GM12878 (cell line): ENCODE data around the gene OSGEP. TPM values are rescaled to one million over a fixed set of nuclear protein-coding genes. Genes with fewer than 3 reads are reported as not detected.

ENCODE experiments used
- ATAC-seq: fragments of 200-7000 bp; cut with Tn5 transposase; 3 replicates; pipeline ENCODE4 v1.9.1; 2020; ENCODE audit warnings: mild to moderate bottlenecking, moderate library complexity
- BruUV-seq: library from RNA; stranded (reverse); fragments of 400-500 nt; replicated peaks from 2 replicates; lab custom pipeline; 2021; lab: Mats Ljungman, UMichigan
- CTCF ChIA-PET: fragments of 300-600 bp; sonication (Branson Sonifier 250); formaldehyde crosslinking; extraction: SDS; loops from one replicate; lab custom pipeline; 2021; ENCODE audit warnings: inconsistent platforms; lab: Yijun Ruan, JAX
- POLR2A ChIA-PET: fragments of 350-600 bp; formaldehyde crosslinking; extraction: SDS; loops from one replicate; lab custom pipeline; 2021; ENCODE audit warnings: inconsistent platforms; lab: Charles Lee
- RAD21 ChIA-PET: fragments of 300-600 bp; sonication (Branson Sonifier 250); formaldehyde crosslinking; loops from one replicate; lab custom pipeline; 2023; ENCODE audit warnings: antibody characterized with exemption; ENCODE audit not compliant: unreplicated experiment; lab: Charles Lee
- SMC1A ChIA-PET: fragments of 300-600 bp; sonication (Branson Sonifier 250); formaldehyde crosslinking; loops from one replicate; lab custom pipeline; 2023; ENCODE audit not compliant: unreplicated experiment, uncharacterized antibody; lab: Charles Lee
- DNase-seq: peaks from one replicate; pipeline ENCODE4 v3.0.0-alpha.2; 2011; ENCODE audit warnings: low read depth, low spot score
- FAIRE-seq: peaks from 3 replicates; lab custom pipeline; 2011; peaks lifted over from hg19 to GRCh38; lab: Jason Lieb, UNC
- H2AFZ ChIP-seq: 2 replicates; pipeline ENCODE4 v1.6.0; 2011; ENCODE audit warnings: low read depth, low read length, control low read depth; ENCODE audit not compliant: control insufficient read depth
- H3K27ac ChIP-seq: 2 replicates; pipeline ENCODE4 v1.5.1; 2011; ENCODE audit warnings: control low read depth; ENCODE audit not compliant: control insufficient read depth, insufficient read depth
- H3K27me3 ChIP-seq, 2 experiments: replicated peaks in 1 of 2; 2 replicates each; pipeline versions ENCODE4 v1.6.0 to v1.6.1; 2011; ENCODE audit warnings: low read length in 1 of 2; ENCODE audit not compliant: control insufficient read depth in 2 of 2, insufficient read depth in 2 of 2
- H3K36me3 ChIP-seq, 2 experiments: 2 replicates each; pipeline ENCODE4 v1.5.1; 2011; ENCODE audit warnings: low read length in 1 of 2; ENCODE audit not compliant: control insufficient read depth in 2 of 2, insufficient read depth in 2 of 2
- H3K4me1 ChIP-seq: 2 replicates; pipeline ENCODE4 v1.6.1; 2011; ENCODE audit warnings: mild to moderate bottlenecking, low read length, moderate library complexity, mixed read lengths; ENCODE audit not compliant: control insufficient read depth, insufficient read depth
- H3K4me2 ChIP-seq: 2 replicates; pipeline ENCODE4 v1.6.0; 2011; ENCODE audit warnings: control low read depth; ENCODE audit not compliant: control insufficient read depth, insufficient read depth
- H3K4me3 ChIP-seq: fragments of 200-600 bp; sonication (generic); 2 replicates; pipeline ENCODE4 v1.5.1; 2016
- H3K79me2 ChIP-seq: 2 replicates; pipeline ENCODE4 v1.6.0; 2011; ENCODE audit warnings: low read length; ENCODE audit not compliant: control insufficient read depth, insufficient read depth
- H3K9ac ChIP-seq: 2 replicates; pipeline ENCODE4 v1.8.0; 2011; ENCODE audit warnings: low read length, control low read depth, mixed read lengths; ENCODE audit not compliant: control insufficient read depth, insufficient read depth
- H3K9me3 ChIP-seq: replicated peaks from 3 replicates; pipeline ENCODE4 v1.5.1; 2011; ENCODE audit warnings: mild to moderate bottlenecking, low read length; ENCODE audit not compliant: control insufficient read depth, insufficient read depth
- H4K20me1 ChIP-seq: 2 replicates; pipeline ENCODE4 v1.6.0; 2011; ENCODE audit not compliant: control insufficient read depth, insufficient read depth
- CREM ChIP-seq: IDR thresholded peaks from 2 replicates; pipeline ENCODE4 v1.6.1; 2014; ENCODE audit warnings: antibody characterized with exemption, low read depth
- ESRRA ChIP-seq: IDR thresholded peaks from 2 replicates; pipeline ENCODE4 v1.6.1; 2012; ENCODE audit warnings: mild to moderate bottlenecking, low read length, improper control_type of control experiment
- HDAC6 ChIP-seq: fragments of 200-600 bp; sonication (generic); IDR thresholded peaks from one replicate; pipeline ENCODE4 v1.8.0; 2017; ENCODE audit warnings: antibody characterized with exemption; ENCODE audit not compliant: unreplicated experiment
- HDGF ChIP-seq: fragments of 450-650 bp; IDR thresholded peaks from 2 replicates; pipeline ENCODE4 v1.6.1; 2016; ENCODE audit warnings: antibody characterized with exemption
- JUNB ChIP-seq: IDR thresholded peaks from 2 replicates; pipeline ENCODE4 v1.6.1; 2016; ENCODE audit warnings: antibody characterized with exemption, mild to moderate bottlenecking
- JUND ChIP-seq: IDR thresholded peaks from 2 replicates; pipeline ENCODE4 v1.6.1; 2012; ENCODE audit warnings: low read depth, mild to moderate bottlenecking, low read length, improper control_type of control experiment, moderate library complexity
- NBN ChIP-seq: fragments of 450-650 bp; IDR thresholded peaks from 2 replicates; pipeline ENCODE4 v1.6.1; 2016
- PAX8 ChIP-seq: fragments of 450-650 bp; IDR thresholded peaks from 2 replicates; pipeline ENCODE4 v1.6.1; 2017; ENCODE audit warnings: mild to moderate bottlenecking, moderate library complexity
- POLR2A ChIP-seq: IDR thresholded peaks from 2 replicates; pipeline ENCODE4 v1.6.1; 2011; ENCODE audit warnings: low read depth, mild to moderate bottlenecking, low read length
- ZZZ3 ChIP-seq: IDR thresholded peaks from 2 replicates; pipeline ENCODE4 v1.6.1; 2011; ENCODE audit warnings: low read depth; ENCODE audit not compliant: control insufficient read depth, insufficient read length
- WGBS: methylation state at CpG from one replicate; pipeline ENCODE4 v1.1.6; 2016; ENCODE audit warnings: low lambda C conversion rate; ENCODE audit not compliant: insufficient replicate concordance, insufficient coverage; ENCODE audit errors: missing lambda C conversion rate; 5-methylcytosine and 5-hydroxymethylcytosine counted together
- in situ Hi-C: fragments of 300-500 bp; cut with MboI; formaldehyde crosslinking; loops from 9 replicates; pipeline ENCODE4 v1.14.3; 2018; ENCODE audit warnings: mixed read lengths
- intact Hi-C: fragments of 100-400 bp; cut with micrococcal nuclease; formaldehyde crosslinking; loops from one replicate; pipeline ENCODE4 v1.14.2; 2022; ENCODE audit not compliant: unreplicated experiment
- polyA plus RNA-seq, 11 experiments: library from polyadenylated mRNA; depleted of rRNA in 4 of 11; unstranded in 6 of 11; stranded (reverse) in 5 of 11; fragments of >200 nt; fragmentation: Nextera tagmentation in 4 of 11; fragmentation: Illumina TruSeq in 1 of 11; extraction: Ambion mirVana in 4 of 11; extraction: Trizol in 1 of 11; gene quantifications; 1 replicate in 1 of 11; 2 replicates in 10 of 11; pipeline versions ENCODE4 v1.2.1 to v1.2.3, GENCODE V29; 2011 to 2016; ENCODE audit warnings: inconsistent platforms in 2 of 11, missing spikeins in 2 of 11, low read depth in 1 of 11
- total RNA-seq, 4 experiments: library from RNA; depleted of rRNA in 3 of 4; stranded (reverse); fragments of >200 nt in 3 of 4; fragmentation: Illumina TruSeq in 1 of 4; extraction: Trizol in 1 of 4; gene quantifications; 2 replicates each; pipeline versions ENCODE4 v1.2.1 to v1.2.3, GENCODE V29; 2013 to 2021
- TF ChIP-seq, protein P1 (sequence below), 3 experiments: IDR thresholded peaks in 2 of 3; conservative IDR thresholded peaks in 1 of 3; 2 replicates each; pipeline ENCODE4 v1.5.1; 2011; ENCODE audit warnings: low read depth in 3 of 3, low read length in 3 of 3, mild to moderate bottlenecking in 3 of 3, control low read depth in 2 of 3, moderate library complexity in 2 of 3, inconsistent platforms in 1 of 3, mixed read lengths in 1 of 3; ENCODE audit not compliant: control insufficient read depth in 2 of 3, insufficient read depth in 1 of 3; ENCODE audit errors: extremely low read depth in 1 of 3
- TF ChIP-seq, protein P2 (sequence below): IDR thresholded peaks from 2 replicates; pipeline ENCODE4 v1.6.1; 2012; ENCODE audit warnings: low read depth, low read length, improper control_type of control experiment
- TF ChIP-seq, protein P3 (sequence below): IDR thresholded peaks from 2 replicates; pipeline ENCODE4 v1.6.1; 2012; ENCODE audit warnings: improper control_type of control experiment, low read depth, low read length; ENCODE audit not compliant: insufficient replicate concordance
- TF ChIP-seq, protein P4 (sequence below): fragments of 450-650 bp; formaldehyde crosslinking; IDR thresholded peaks from 2 replicates; pipeline ENCODE4 v1.4.0; 2020; ENCODE audit warnings: mild to moderate bottlenecking, moderate library complexity

The OSGEP gene
- total and polyA plus RNA-seq, 10 of the 15 experiments (the other 5 are each of a cell fraction or from before 2014, with no cell fraction given) = 47.8 to 88.9 (median 52.8) TPM

DNA sequence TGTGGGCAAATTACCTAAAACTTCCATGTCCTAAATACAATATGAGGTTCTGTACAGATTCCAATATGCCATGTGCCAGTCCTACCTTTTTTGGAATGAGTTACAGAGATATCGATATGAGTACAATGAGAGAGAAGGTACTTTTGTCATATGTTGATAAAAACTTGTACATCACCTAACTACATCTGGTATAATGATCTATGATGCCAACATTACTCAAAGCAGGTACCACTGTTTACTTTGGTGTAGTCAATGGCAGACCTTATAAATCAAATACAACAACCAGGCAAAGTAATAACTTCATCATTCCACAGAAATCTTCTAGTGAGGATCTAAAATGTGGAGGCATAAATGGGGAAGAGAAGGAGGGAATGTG, 54.0 kb downstream of the OSGEP start:
- ChIA-PET RAD21 (no interaction called here), SMC1A (interaction anchor here (1.3 kb wide), 1 partner anchor 24 kb away, joined by 3 read pairs; no protein-coding TSS in a partner anchor), POLR2A (no interaction called here), CTCF (no interaction called here)
- H3K4me3 ChIP-seq = no peak overlapping the region
- H3K79me2 ChIP-seq = no peaks in the 10 kb centered on the region
- no peak for DNase-seq
- peaks cover 5 to 30% of the 10 kb centered on the region in 2 experiments; a peak in 3 of 4 replicates for H3K36me3 ChIP-seq
- ATAC-seq = no peak
- H3K4me1 ChIP-seq = no peaks in the 10 kb centered on the region
- BruUV-seq = no TSS peak
- no peak overlapping the region for H3K9ac ChIP-seq
- no peak for FAIRE-seq
- no peak overlapping the region for H2AFZ ChIP-seq
- no peak overlapping the region for H3K27ac ChIP-seq
- H3K27me3 ChIP-seq = no peaks in the 10 kb centered on the region
- H3K9me3 ChIP-seq = no peaks in the 10 kb centered on the region
- WGBS = 100% methylated on average over 1 of the region's 1 CpG
- H4K20me1 ChIP-seq = no peaks in the 10 kb centered on the region; the same call in 1 of the 2 replicates
- intact Hi-C loops = no loop called here
- in situ Hi-C loops = no loop called here
- H3K4me2 ChIP-seq = no peak overlapping the region
- TF ChIP-seq ZZZ3 (no peak), POLR2A (no peak), JUND (no peak), NBN (no peak), ESRRA (no peak), PAX8 (no peak), CREM (no peak), JUNB (no peak), HDAC6 (no peak), HDGF (no peak)
- TF ChIP-seq, protein P1, sequence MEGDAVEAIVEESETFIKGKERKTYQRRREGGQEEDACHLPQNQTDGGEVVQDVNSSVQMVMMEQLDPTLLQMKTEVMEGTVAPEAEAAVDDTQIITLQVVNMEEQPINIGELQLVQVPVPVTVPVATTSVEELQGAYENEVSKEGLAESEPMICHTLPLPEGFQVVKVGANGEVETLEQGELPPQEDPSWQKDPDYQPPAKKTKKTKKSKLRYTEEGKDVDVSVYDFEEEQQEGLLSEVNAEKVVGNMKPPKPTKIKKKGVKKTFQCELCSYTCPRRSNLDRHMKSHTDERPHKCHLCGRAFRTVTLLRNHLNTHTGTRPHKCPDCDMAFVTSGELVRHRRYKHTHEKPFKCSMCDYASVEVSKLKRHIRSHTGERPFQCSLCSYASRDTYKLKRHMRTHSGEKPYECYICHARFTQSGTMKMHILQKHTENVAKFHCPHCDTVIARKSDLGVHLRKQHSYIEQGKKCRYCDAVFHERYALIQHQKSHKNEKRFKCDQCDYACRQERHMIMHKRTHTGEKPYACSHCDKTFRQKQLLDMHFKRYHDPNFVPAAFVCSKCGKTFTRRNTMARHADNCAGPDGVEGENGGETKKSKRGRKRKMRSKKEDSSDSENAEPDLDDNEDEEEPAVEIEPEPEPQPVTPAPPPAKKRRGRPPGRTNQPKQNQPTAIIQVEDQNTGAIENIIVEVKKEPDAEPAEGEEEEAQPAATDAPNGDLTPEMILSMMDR (IDR thresholded peaks at IDR 0.05 in 2 of 3, conservative IDR thresholded peaks at IDR 0.05 in 1 of 3; ENCODE audit: control insufficient read depth in 2 of 3, extremely low read depth in 1 of 3, insufficient read depth in 1 of 3, low read depth in 3 of 3, low read length in 3 of 3) = no peak
- TF ChIP-seq, protein P2, sequence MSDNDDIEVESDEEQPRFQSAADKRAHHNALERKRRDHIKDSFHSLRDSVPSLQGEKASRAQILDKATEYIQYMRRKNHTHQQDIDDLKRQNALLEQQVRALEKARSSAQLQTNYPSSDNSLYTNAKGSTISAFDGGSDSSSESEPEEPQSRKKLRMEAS = no peak
- TF ChIP-seq, protein P3, sequence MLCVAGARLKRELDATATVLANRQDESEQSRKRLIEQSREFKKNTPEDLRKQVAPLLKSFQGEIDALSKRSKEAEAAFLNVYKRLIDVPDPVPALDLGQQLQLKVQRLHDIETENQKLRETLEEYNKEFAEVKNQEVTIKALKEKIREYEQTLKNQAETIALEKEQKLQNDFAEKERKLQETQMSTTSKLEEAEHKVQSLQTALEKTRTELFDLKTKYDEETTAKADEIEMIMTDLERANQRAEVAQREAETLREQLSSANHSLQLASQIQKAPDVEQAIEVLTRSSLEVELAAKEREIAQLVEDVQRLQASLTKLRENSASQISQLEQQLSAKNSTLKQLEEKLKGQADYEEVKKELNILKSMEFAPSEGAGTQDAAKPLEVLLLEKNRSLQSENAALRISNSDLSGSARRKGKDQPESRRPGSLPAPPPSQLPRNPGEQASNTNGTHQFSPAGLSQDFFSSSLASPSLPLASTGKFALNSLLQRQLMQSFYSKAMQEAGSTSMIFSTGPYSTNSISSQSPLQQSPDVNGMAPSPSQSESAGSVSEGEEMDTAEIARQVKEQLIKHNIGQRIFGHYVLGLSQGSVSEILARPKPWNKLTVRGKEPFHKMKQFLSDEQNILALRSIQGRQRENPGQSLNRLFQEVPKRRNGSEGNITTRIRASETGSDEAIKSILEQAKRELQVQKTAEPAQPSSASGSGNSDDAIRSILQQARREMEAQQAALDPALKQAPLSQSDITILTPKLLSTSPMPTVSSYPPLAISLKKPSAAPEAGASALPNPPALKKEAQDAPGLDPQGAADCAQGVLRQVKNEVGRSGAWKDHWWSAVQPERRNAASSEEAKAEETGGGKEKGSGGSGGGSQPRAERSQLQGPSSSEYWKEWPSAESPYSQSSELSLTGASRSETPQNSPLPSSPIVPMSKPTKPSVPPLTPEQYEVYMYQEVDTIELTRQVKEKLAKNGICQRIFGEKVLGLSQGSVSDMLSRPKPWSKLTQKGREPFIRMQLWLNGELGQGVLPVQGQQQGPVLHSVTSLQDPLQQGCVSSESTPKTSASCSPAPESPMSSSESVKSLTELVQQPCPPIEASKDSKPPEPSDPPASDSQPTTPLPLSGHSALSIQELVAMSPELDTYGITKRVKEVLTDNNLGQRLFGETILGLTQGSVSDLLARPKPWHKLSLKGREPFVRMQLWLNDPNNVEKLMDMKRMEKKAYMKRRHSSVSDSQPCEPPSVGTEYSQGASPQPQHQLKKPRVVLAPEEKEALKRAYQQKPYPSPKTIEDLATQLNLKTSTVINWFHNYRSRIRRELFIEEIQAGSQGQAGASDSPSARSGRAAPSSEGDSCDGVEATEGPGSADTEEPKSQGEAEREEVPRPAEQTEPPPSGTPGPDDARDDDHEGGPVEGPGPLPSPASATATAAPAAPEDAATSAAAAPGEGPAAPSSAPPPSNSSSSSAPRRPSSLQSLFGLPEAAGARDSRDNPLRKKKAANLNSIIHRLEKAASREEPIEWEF = no peak
- TF ChIP-seq, protein P4, sequence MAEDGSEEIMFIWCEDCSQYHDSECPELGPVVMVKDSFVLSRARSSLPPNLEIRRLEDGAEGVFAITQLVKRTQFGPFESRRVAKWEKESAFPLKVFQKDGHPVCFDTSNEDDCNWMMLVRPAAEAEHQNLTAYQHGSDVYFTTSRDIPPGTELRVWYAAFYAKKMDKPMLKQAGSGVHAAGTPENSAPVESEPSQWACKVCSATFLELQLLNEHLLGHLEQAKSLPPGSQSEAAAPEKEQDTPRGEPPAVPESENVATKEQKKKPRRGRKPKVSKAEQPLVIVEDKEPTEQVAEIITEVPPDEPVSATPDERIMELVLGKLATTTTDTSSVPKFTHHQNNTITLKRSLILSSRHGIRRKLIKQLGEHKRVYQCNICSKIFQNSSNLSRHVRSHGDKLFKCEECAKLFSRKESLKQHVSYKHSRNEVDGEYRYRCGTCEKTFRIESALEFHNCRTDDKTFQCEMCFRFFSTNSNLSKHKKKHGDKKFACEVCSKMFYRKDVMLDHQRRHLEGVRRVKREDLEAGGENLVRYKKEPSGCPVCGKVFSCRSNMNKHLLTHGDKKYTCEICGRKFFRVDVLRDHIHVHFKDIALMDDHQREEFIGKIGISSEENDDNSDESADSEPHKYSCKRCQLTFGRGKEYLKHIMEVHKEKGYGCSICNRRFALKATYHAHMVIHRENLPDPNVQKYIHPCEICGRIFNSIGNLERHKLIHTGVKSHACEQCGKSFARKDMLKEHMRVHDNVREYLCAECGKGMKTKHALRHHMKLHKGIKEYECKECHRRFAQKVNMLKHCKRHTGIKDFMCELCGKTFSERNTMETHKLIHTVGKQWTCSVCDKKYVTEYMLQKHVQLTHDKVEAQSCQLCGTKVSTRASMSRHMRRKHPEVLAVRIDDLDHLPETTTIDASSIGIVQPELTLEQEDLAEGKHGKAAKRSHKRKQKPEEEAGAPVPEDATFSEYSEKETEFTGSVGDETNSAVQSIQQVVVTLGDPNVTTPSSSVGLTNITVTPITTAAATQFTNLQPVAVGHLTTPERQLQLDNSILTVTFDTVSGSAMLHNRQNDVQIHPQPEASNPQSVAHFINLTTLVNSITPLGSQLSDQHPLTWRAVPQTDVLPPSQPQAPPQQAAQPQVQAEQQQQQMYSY (CRISPR knock-in tag) = no peak
